Hepatocyte (in vitro differentiated cells): ENCODE measurements around the gene FHL1. TPM values are rescaled to one million over a fixed set of nuclear protein-coding genes. Genes with fewer than 3 reads are reported as not detected.

Experiments
- DNase-seq: peaks from one replicate; pipeline ENCODE4 v3.0.0-alpha.2; 2016; ENCODE audit warnings: low spot score
- H2AFZ ChIP-seq: fragments of 200-600 bp; sonication (generic); 2 replicates; pipeline ENCODE4 v1.6.0; 2016; ENCODE audit warnings: antibody characterized with exemption, mild to moderate bottlenecking
- H3K27ac ChIP-seq: fragments of 200-600 bp; sonication (generic); 2 replicates; pipeline ENCODE4 v1.5.1; 2016; ENCODE audit warnings: mild to moderate bottlenecking
- H3K27me3 ChIP-seq: fragments of 200-600 bp; sonication (generic); 2 replicates; pipeline ENCODE4 v1.6.1; 2016
- H3K36me3 ChIP-seq: fragments of 200-600 bp; sonication (generic); replicated peaks from 2 replicates; pipeline ENCODE4 v1.5.1; 2016; ENCODE audit warnings: low read depth; ENCODE audit not compliant: insufficient read depth
- H3K4me1 ChIP-seq: fragments of 200-600 bp; sonication (generic); 2 replicates; pipeline ENCODE4 v1.5.1; 2016; ENCODE audit warnings: mild to moderate bottlenecking, moderate library complexity; ENCODE audit not compliant: insufficient read depth
- H3K4me2 ChIP-seq: fragments of 200-600 bp; sonication (generic); 2 replicates; pipeline ENCODE4 v1.6.0; 2016
- H3K4me3 ChIP-seq: fragments of 200-600 bp; sonication (generic); 2 replicates; pipeline ENCODE4 v1.5.1; 2016; ENCODE audit warnings: mild to moderate bottlenecking
- H3K79me2 ChIP-seq: fragments of 200-600 bp; sonication (generic); 2 replicates; pipeline ENCODE4 v1.6.0; 2017; ENCODE audit warnings: mild to moderate bottlenecking
- H3K9me2 ChIP-seq: fragments of 200-600 bp; sonication (generic); replicated peaks from 2 replicates; pipeline ENCODE4 v1.6.0; 2017; ENCODE audit warnings: mild to moderate bottlenecking; ENCODE audit not compliant: insufficient read depth
- H3K9me3 ChIP-seq: fragments of 200-600 bp; sonication (generic); 2 replicates; pipeline ENCODE4 v1.5.1; 2016; ENCODE audit warnings: low read depth, mild to moderate bottlenecking
- H4K20me1 ChIP-seq: fragments of 200-600 bp; sonication (generic); 2 replicates; pipeline ENCODE4 v1.6.0; 2016; ENCODE audit warnings: mild to moderate bottlenecking; ENCODE audit not compliant: insufficient read depth, poor library complexity, severe bottlenecking
- CTCF ChIP-seq: fragments of 200-600 bp; sonication (generic); IDR thresholded peaks from 2 replicates; pipeline ENCODE4 v1.5.1; 2016; ENCODE audit warnings: antibody characterized with exemption, mild to moderate bottlenecking; ENCODE audit not compliant: poor library complexity
- EZH2 ChIP-seq: fragments of 200-600 bp; sonication (generic); IDR thresholded peaks from 2 replicates; pipeline ENCODE4 v1.6.1; 2016; ENCODE audit warnings: antibody characterized with exemption, mild to moderate bottlenecking, borderline replicate concordance
- EZH2phosphoT487 ChIP-seq: fragments of 200-600 bp; sonication (generic); IDR thresholded peaks from one replicate; pipeline ENCODE4 v1.6.1; 2018; ENCODE audit warnings: antibody characterized with exemption, mild to moderate bottlenecking, low read depth, moderate library complexity; ENCODE audit not compliant: unreplicated experiment, severe bottlenecking
- WGBS: methylation state at CpG from one replicate; pipeline ENCODE4 v1.1.6; 2016; ENCODE audit warnings: low lambda C conversion rate; ENCODE audit errors: missing lambda C conversion rate; 5-methylcytosine and 5-hydroxymethylcytosine counted together
- polyA plus RNA-seq: library from polyadenylated mRNA; unstranded; fragments of >200 nt; fragmentation: Nextera tagmentation; extraction: Ambion mirVana; gene quantifications from 2 replicates; pipeline ENCODE4 v1.2.1, GENCODE V29; 2016
- total RNA-seq: library from RNA; depleted of rRNA; stranded (reverse); fragments of >200 nt; gene quantifications from 2 replicates; pipeline ENCODE4 v1.2.3, GENCODE V29; 2014

FHL1 gene
- total RNA-seq = 40.0 and 55.3 TPM in 2 replicates
- polyA plus RNA-seq = 28.2 and 31.5 TPM in 2 replicates

- Histone ChIP-seq H3K27me3 (peaks cover 11% of the 10 kb centered on the region), H3K9me3 (no peaks in the 10 kb centered on the region), H3K4me1 (no peaks in the 10 kb centered on the region), H2AFZ (peak within 1 kb of the TSS; percentile 35), H3K79me2 (no peaks in the 10 kb centered on the region), H3K4me3 (no peak within 1 kb of the TSS), H4K20me1 (peaks cover 3% of the 10 kb centered on the region), H3K27ac (peak within 1 kb of the TSS; percentile 23), H3K4me2 (peak within 1 kb of the TSS; percentile 75), H3K9me2 (no peaks in the 10 kb centered on the region), H3K36me3 (no peaks in the 10 kb centered on the region)
- 61% methylated on average over 18 of the region's 84 CpGs for WGBS
- TF ChIP-seq EZH2phosphoT487 (no peak), EZH2 (no peak), CTCF (no peak)
- peak; percentile 40 for DNase-seq
Observed at GRCh38 chrX:136147315-136147901, at the start of gene FHL1. TSS of gene FHL1 (plus strand) at chrX:136147533.

- 92% methylated on average over 44 of the region's 44 CpGs for WGBS
Observed at GRCh38 chrX:136097871-136098805, 49.2 kb upstream of the FHL1 start.

GRCh38 chrX:136104936-136105335 is 42.4 kb upstream of the FHL1 start:
- Histone ChIP-seq H3K36me3 (no peaks in the 10 kb centered on the region), H3K79me2 (no peaks in the 10 kb centered on the region), H3K9me2 (no peaks in the 10 kb centered on the region), H3K4me3 (no peak overlapping the region), H3K4me2 (no peak overlapping the region), H3K4me1 (no peaks in the 10 kb centered on the region), H3K27ac (no peak overlapping the region), H4K20me1 (no peaks in the 10 kb centered on the region), H3K9me3 (no peaks in the 10 kb centered on the region), H3K27me3 (no peaks in the 10 kb centered on the region), H2AFZ (no peak overlapping the region)
- 50% methylated on average over 1 of the region's 1 CpG for WGBS
- no peak for DNase-seq
- no peak for TF ChIP-seq CTCF
- no peak for TF ChIP-seq EZH2
- no peak for TF ChIP-seq EZH2phosphoT487

More at GRCh38 chrX:136097871-136098805, 49.2 kb upstream of the FHL1 start:
- H3K4me1 ChIP-seq = no peaks in the 10 kb centered on the region
- no peak overlapping the region for H3K4me2 ChIP-seq
- no peaks in the 10 kb centered on the region for H3K9me3 ChIP-seq
- no peaks in the 10 kb centered on the region for H3K9me2 ChIP-seq
- H3K4me3 ChIP-seq = no peak overlapping the region
- TF ChIP-seq CTCF = no peak
- TF ChIP-seq EZH2phosphoT487 = no peak
- no peak for TF ChIP-seq EZH2
- H3K79me2 ChIP-seq = no peaks in the 10 kb centered on the region
- no peaks in the 10 kb centered on the region for H4K20me1 ChIP-seq
- H3K27me3 ChIP-seq = no peaks in the 10 kb centered on the region
- no peak for DNase-seq
- no peak overlapping the region for H2AFZ ChIP-seq
- no peaks in the 10 kb centered on the region for H3K36me3 ChIP-seq
- no peak overlapping the region for H3K27ac ChIP-seq
